HEK293 (cell line): ENCODE data around the gene DNAJC11.

Experiments used
- CTCF ChIP-seq: fragments of 450-650 bp; formaldehyde crosslinking; IDR thresholded peaks from 2 replicates; pipeline ENCODE4 v1.5.1; 2016; ENCODE audit warnings: missing biosample characterization, missing genetic modification characterization
- TSHZ1 ChIP-seq: fragments of 450-650 bp; formaldehyde crosslinking; IDR thresholded peaks from 2 replicates; pipeline ENCODE4 v1.5.1; 2016; ENCODE audit warnings: missing biosample characterization, missing genetic modification characterization, borderline replicate concordance
- ZBTB44 ChIP-seq: fragments of 450-650 bp; IDR thresholded peaks from 2 replicates; pipeline ENCODE4 v1.5.1; 2018; ENCODE audit warnings: missing biosample characterization, mild to moderate bottlenecking, missing genetic modification characterization
- ZFP3 ChIP-seq: fragments of 450-650 bp; formaldehyde crosslinking; IDR thresholded peaks from 2 replicates; pipeline ENCODE4 v1.5.1; 2016; ENCODE audit warnings: low read depth, missing biosample characterization, missing genetic modification characterization
- ZNF2 ChIP-seq: fragments of 450-650 bp; formaldehyde crosslinking; IDR thresholded peaks from 2 replicates; pipeline ENCODE4 v1.5.1; 2016; ENCODE audit warnings: missing biosample characterization, missing genetic modification characterization
- ZNF239 ChIP-seq: fragments of 450-650 bp; formaldehyde crosslinking; IDR thresholded peaks from 2 replicates; pipeline ENCODE4 v1.5.1; 2016; ENCODE audit warnings: missing biosample characterization, missing genetic modification characterization
- ZNF707 ChIP-seq: fragments of 450-650 bp; formaldehyde crosslinking; IDR thresholded peaks from 2 replicates; pipeline ENCODE4 v1.5.1; 2016; ENCODE audit warnings: missing biosample characterization, missing genetic modification characterization

- TF ChIP-seq ZBTB44 (tag by site-specific recombination) (no peak), CTCF (no peak), ZFP3 (tag by site-specific recombination) (no peak), ZNF239 (tag by site-specific recombination) (no peak), ZNF2 (tag by site-specific recombination) (no peak), TSHZ1 (tag by site-specific recombination) (no peak), ZNF707 (tag by site-specific recombination) (no peak)
Observed at GRCh38 chr1:6597777-6598131, 103.9 kb downstream of the DNAJC11 start.
